Midbrain (tissue), 1 donor: ENCODE measurements around the gene CDHR1.
"Not testable (repeated sequence)": the region's sequence is repeated elsewhere in the genome, so short reads cannot be mapped to it uniquely, and the experiment has no call there.

Source experiments
- DNase-seq: peaks from one replicate; lab custom pipeline; 2025; lab: John Stamatoyannopoulos, UW

Gene CDHR1

GRCh38 chr10:84173501-84173929 is 20.8 kb upstream of the CDHR1 start, which contains the start of gene GPR15LG:
GPR15LG (plus strand) TSS chr10:84173801; CDS start chr10:84173852, 51 bp downstream.
- no peak for DNase-seq

GRCh38 chr10:84175436-84175835 is 18.9 kb upstream of the CDHR1 start:
- no peak for DNase-seq

GRCh38 chr10:84176351-84176750 is 18.0 kb upstream of the CDHR1 start:
- DNase-seq, result no peak

GRCh38 chr10:84176836-84177474 is 17.4 kb upstream of the CDHR1 start:
- no peak for DNase-seq

- DNase-seq, result no peak
These were observed 16.7 kb upstream of the CDHR1 start for GRCh38 chr10:84177541-84178141.

- no peak for DNase-seq
These were observed 16.2 kb upstream of the CDHR1 start for GRCh38 chr10:84178160-84178609.

GRCh38 chr10:84179059-84179710 is 15.2 kb upstream of the CDHR1 start:
- no peak for DNase-seq

GRCh38 chr10:84180386-84180785 is 14.0 kb upstream of the CDHR1 start:
- DNase-seq, result not testable (repeated sequence)

GRCh38 chr10:84181631-84182030 is 12.7 kb upstream of the CDHR1 start:
- no peak for DNase-seq

- DNase-seq, result no peak
These were observed 9.8 kb upstream of the CDHR1 start for GRCh38 chr10:84184517-84184916.

- no peak for DNase-seq
These were observed 8.7 kb upstream of the CDHR1 start for GRCh38 chr10:84185526-84186175.

- DNase-seq, result no peak
These were observed 5.5 kb upstream of the CDHR1 start for GRCh38 chr10:84188815-84189214.

- no peak for DNase-seq
These were observed 3.7 kb upstream of the CDHR1 start for GRCh38 chr10:84190621-84191020.

- no peak for DNase-seq
These were observed 3.2 kb upstream of the CDHR1 start for GRCh38 chr10:84191106-84191505.

GRCh38 chr10:84193327-84193726 is 1.0 kb upstream of the CDHR1 start:
- DNase-seq, result no peak

GRCh38 chr10:84193846-84194423 is 402 bp upstream of the CDHR1 start:
- no peak for DNase-seq

GRCh38 chr10:84195044-84195830 is 900 bp downstream of the CDHR1 start:
- no peak for DNase-seq

GRCh38 chr10:84196083-84196482 is 1.7 kb downstream of the CDHR1 start:
- DNase-seq, result no peak

- DNase-seq, result no peak
These were observed 2.6 kb downstream of the CDHR1 start for GRCh38 chr10:84196941-84197340.

GRCh38 chr10:84197643-84198042 is 3.3 kb downstream of the CDHR1 start:
- no peak for DNase-seq

- DNase-seq, result no peak
These were observed 4.0 kb downstream of the CDHR1 start for GRCh38 chr10:84198206-84198915.
